ENCODE results near the gene CCR5.

DNA sequence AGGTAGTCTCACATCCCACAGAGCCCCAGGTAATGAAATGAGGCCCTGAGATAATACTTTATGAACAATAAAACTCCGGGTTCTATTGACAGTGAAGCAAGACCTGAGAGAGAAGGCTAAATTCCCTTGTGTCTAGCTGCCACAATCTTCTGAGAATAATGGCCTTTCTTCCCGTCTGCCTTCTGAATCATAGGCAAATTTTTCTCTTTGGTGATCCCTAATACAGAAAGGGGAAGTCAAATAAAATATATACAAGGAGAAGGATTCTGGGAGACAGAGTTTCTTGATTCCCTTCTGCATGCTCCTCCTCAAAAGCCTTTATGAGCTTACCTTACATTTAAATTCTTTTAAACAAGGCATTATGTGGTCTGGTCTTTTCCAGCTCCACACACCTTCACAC, 46.7 kb upstream of the CCR5 start:
- TF ChIP-seq POLR2A (IDR thresholded peaks at IDR 0.05; ENCODE audit: borderline replicate concordance, extremely low read depth, insufficient read depth, insufficient read length) (no peak), EZH2phosphoT487 (IDR thresholded peaks at IDR 0.05; ENCODE audit: borderline replicate concordance) (no peak)

Measured in HCT116 (cell line).